ENCODE data around the gene PARD3. TPM values are rescaled to one million over a fixed set of nuclear protein-coding genes. Genes with fewer than 3 reads are reported as not detected.
"Not testable (repeated sequence)": the region's sequence is repeated elsewhere in the genome, so short reads cannot be mapped to it uniquely, and the experiment has no call there.

PARD3 gene
- total RNA-seq, 1 donor from 2014 or later: 98.2 TPM

- H3K27me3 ChIP-seq (ENCODE audit: control insufficient read depth, insufficient read depth, low read length): no peaks in the 10 kb centered on the region
Observed at GRCh38 chr10:34746094-34746493, 69.0 kb downstream of the PARD3 start.

GRCh38 chr10:34745244-34745643 is 69.9 kb downstream of the PARD3 start:
- Histone ChIP-seq H3K4me3 (ENCODE audit: low read depth, low read length) (no peak overlapping the region), H3K27me3 (ENCODE audit: control insufficient read depth, insufficient read depth, low read length) (no peaks in the 10 kb centered on the region), H3K36me3 (ENCODE audit: control insufficient read depth, insufficient read depth, low read length) (no peaks in the 10 kb centered on the region)
- DNase-seq (ENCODE audit: low read depth) (no peak), FAIRE-seq (no peak)
- no peak for TF ChIP-seq CTCF (IDR thresholded peaks at IDR 0.05; ENCODE audit: insufficient read depth, low read length, severe bottlenecking)

More at GRCh38 chr10:34746094-34746493, 69.0 kb downstream of the PARD3 start:
- no peak for FAIRE-seq
- DNase-seq (ENCODE audit: low read depth): peak; percentile 40
- TF ChIP-seq CTCF (IDR thresholded peaks at IDR 0.05; ENCODE audit: insufficient read depth, low read length, severe bottlenecking): no peak
- no peak overlapping the region for H3K4me3 ChIP-seq (ENCODE audit: low read depth, low read length)
- H3K36me3 ChIP-seq (ENCODE audit: control insufficient read depth, insufficient read depth, low read length): no peaks in the 10 kb centered on the region

- DNase-seq (ENCODE audit: low read depth) (no peak), FAIRE-seq (no peak)
- Histone ChIP-seq H3K4me3 (ENCODE audit: low read depth, low read length) (no peak overlapping the region), H3K27me3 (ENCODE audit: control insufficient read depth, insufficient read depth, low read length) (no peaks in the 10 kb centered on the region), H3K36me3 (ENCODE audit: control insufficient read depth, insufficient read depth, low read length) (no peaks in the 10 kb centered on the region)
- no peak for TF ChIP-seq CTCF (IDR thresholded peaks at IDR 0.05; ENCODE audit: insufficient read depth, low read length, severe bottlenecking)
Observed at GRCh38 chr10:34744590-34744989, 70.5 kb downstream of the PARD3 start.

- peak; percentile 96 for FAIRE-seq
- peak; percentile 96 for DNase-seq (ENCODE audit: low read depth)
- H3K4me3 ChIP-seq (ENCODE audit: low read depth, low read length): no peak overlapping the region
- TF ChIP-seq CTCF (IDR thresholded peaks at IDR 0.05; ENCODE audit: insufficient read depth, low read length, severe bottlenecking): no peak
- H3K36me3 ChIP-seq (ENCODE audit: control insufficient read depth, insufficient read depth, low read length): no peaks in the 10 kb centered on the region
- H3K27me3 ChIP-seq (ENCODE audit: control insufficient read depth, insufficient read depth, low read length): no peaks in the 10 kb centered on the region
Observed at GRCh38 chr10:34743814-34744213, 71.3 kb downstream of the PARD3 start.

- TF ChIP-seq CTCF (IDR thresholded peaks at IDR 0.05; ENCODE audit: insufficient read depth, low read length, severe bottlenecking): no peak
- no peaks in the 10 kb centered on the region for H3K36me3 ChIP-seq (ENCODE audit: control insufficient read depth, insufficient read depth, low read length)
- no peaks in the 10 kb centered on the region for H3K27me3 ChIP-seq (ENCODE audit: control insufficient read depth, insufficient read depth, low read length)
- no peak overlapping the region for H3K4me3 ChIP-seq (ENCODE audit: low read depth, low read length)
- DNase-seq (ENCODE audit: low read depth): no peak
- FAIRE-seq: no peak
Observed at GRCh38 chr10:34742456-34742855, 72.6 kb downstream of the PARD3 start.

GRCh38 chr10:34741087-34741486 is 74.0 kb downstream of the PARD3 start:
- H3K4me3 ChIP-seq (ENCODE audit: low read depth, low read length); DNase-seq (ENCODE audit: low read depth); H3K27me3 ChIP-seq (ENCODE audit: control insufficient read depth, insufficient read depth, low read length); H3K36me3 ChIP-seq (ENCODE audit: control insufficient read depth, insufficient read depth, low read length); FAIRE-seq: not testable (repeated sequence)
